SIG-M5 treated with dmso at 0.1 percent for 504 hours (cell line): ENCODE measurements around the gene ASPG.

ENCODE experiments used
- DNase-seq: peaks from one replicate; lab custom pipeline; 2025; ENCODE audit not compliant: unreplicated experiment; lab: John Stamatoyannopoulos, UW

Gene ASPG

GRCh38 chr14:104104076-104104901 lies 18.8 kb downstream of the ASPG start:
- no peak for DNase-seq

- no peak for DNase-seq
Measured at GRCh38 chr14:104105071-104105821, 19.7 kb downstream of the ASPG start.

- no peak for DNase-seq
Measured at GRCh38 chr14:104105822-104106470, 20.4 kb downstream of the ASPG start.

GRCh38 chr14:104106471-104106991 lies 21.0 kb downstream of the ASPG start:
- no peak for DNase-seq

- DNase-seq: no peak
Measured at GRCh38 chr14:104107101-104107581, 21.6 kb downstream of the ASPG start.

DNA sequence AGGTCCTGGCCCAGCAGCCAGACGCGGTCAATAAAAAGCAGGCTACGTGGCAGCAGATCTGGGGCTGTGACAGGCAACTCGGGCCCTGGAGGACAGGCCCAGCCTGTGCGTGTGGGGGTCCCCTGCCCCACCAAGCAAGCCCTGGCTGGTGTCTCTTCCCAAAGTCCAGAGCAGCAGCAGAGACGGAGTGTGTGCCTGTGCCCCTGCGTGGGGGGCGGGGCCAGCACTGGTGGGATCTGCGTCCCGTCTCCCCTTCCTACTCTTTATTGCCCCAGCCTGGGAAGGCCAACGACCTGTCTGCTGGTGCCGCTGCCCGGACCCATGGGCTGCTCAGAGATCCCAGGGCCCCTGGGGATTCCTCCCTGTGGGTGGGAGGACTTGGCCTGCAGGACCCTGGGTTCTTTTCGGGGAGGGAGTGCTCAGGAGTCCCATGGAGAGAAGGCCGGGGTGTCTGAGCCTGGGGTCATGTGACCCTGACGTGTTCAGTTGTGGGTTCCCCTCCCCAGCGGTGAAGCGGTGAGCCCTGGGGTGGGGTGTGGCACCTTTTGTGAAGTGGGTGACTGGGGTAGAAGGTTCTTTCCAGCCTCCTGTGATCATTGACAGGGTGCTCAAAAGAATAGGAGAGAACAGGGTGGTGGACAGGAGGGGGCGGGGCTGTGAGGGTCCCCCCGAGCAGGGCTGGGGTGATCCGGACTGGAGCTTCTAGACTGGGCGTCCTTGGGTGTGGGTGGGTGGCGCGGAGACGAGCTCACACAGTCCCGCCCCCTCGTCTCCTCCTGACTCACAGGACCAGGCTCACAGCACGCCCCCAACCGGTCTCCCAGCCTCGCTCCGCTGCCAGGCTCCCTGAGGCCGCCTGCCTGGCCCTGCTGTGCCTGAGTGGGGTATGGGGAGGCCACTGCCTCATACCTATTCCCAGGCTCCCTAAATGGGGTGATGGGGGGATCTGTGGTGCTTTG lies 22.4 kb downstream of the ASPG start:
- no peak for DNase-seq

DNA sequence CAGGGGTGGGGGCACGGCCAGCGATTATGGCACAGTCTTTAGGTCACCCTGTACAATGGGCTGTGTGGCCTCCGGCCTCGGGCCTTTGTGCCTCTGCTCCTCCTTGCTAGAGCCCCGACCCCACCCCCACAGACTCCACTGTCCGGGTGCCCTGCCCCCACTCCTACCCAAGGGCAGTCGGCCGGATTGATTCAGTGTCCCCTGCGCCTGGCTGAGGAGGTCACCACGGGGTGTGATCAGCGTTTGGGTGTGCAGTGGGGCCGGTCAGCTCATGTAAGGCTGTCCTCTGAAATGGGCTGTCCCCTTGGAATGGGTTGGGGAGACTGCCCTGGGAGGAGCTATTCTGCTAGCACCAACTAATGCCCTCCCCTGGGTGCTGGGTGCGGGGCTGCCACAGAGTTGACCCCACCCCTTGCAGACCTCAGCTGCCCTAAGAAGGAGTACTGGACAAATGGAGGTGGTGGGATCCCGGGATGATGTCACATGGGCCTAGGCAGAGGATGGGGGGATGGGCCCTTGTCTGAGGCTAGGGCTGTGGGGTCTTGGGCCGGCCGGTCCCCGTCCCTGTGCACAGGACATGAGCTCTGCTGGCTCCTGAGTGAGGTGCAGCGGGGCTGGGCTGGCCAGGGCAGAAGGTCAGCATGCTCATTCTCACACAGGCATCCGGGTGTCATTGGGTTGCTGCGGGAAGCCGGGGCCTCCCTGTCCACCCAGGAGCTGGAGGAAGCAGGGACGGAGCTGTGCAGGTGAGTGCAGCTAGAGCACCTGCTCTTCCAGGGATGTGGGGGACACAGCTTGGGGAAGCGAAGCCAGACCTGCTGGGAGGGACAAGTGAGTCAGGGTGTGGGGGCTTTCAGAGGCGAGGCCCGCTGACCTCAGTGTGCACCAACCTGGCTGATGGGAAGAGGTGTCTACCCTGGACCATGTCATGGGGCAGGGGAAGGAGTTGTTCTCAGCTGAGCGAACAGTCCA lies 23.4 kb downstream of the ASPG start:
- DNase-seq: no peak

- no peak for DNase-seq
Measured at GRCh38 chr14:104109731-104110361, 24.3 kb downstream of the ASPG start.

DNA sequence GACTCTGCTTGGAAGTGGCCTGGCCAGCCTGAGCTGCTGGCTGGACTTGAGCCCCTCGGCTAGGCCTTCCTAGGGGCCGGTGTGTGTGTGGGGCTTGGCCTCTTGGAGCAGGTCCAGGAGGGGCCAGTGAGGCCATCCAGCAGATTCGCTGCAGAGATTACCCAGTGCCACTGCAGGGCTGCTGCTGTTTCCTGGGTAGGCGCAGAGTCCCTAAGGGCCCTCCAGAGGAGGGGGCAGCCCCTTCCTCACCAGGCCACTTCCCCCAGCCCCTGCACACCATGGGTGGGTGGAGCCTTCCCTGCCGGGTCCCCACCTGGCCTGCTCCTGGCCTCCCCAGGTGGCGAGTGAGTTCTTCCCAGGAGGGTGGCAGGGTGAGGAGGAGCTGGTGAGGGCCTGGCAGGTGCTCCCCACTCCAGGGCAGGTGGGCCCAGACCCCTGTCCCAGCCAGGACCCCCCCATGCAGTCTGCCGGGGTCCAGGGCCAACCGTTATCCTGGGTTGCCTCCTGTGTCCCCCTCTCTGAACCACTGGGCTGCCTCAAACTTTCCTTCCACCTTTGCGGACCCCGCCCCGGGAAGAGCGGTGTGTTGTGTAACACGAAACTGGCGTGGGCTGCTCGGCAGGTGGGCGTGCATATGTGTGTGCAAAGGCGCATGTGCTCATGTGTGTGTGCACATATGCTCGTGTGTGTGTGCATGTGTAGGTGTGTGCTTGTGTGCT lies 25.1 kb downstream of the ASPG start:
- no peak for DNase-seq

DNA sequence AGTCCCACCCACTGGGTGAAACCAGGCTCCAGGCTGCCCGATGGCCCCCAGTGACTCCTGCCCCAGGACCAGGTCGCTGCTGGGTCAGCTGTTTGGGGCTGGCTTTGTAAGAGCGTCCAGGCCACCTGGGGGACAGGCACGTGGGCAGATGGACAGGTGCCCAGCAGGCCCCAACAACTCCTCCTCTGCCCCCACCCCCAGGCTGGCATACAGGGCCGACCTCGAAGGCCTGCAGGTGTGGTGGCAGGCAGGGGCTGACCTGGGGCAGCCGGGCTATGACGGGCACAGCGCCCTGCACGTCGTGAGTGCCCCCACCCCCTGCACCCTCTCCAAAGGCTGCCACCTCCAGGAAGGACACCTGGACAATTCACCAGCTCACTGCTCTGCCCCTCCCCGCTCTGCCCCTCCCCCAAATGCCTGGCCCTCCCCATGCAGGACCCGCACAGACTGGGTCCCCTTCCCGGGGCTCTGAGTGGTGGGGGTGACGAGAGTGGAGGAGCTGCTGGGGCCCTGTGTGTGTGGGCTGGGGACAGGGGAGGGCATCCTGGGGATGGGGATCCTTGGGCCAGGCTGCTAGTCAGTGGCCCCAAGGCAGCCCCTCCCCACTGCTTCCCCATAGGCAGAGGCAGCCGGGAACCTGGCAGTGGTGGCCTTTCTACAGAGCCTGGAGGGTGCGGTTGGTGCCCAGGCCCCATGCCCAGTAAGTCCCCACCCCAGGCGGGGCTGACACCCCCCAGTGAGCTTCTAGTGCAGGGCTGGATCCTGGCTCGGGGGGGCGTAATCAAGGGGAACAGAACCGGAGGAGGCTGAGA lies 26.0 kb downstream of the ASPG start:
- no peak for DNase-seq

GRCh38 chr14:104112113-104112505 lies 26.6 kb downstream of the ASPG start:
- DNase-seq: no peak

GRCh38 chr14:104112609-104113571 lies 27.4 kb downstream of the ASPG start:
- no peak for DNase-seq

- no peak for DNase-seq
Measured at GRCh38 chr14:104113631-104114420, 28.3 kb downstream of the ASPG start.

- DNase-seq: no peak
Measured at GRCh38 chr14:104114421-104115130, 29.1 kb downstream of the ASPG start.
